K562 (cell line): Measurements from ENCODE around the gene JAK3. TPM values are rescaled to one million over a fixed set of nuclear protein-coding genes. Genes with fewer than 3 reads are reported as not detected.

Experiments
- CREM ChIP-seq: IDR thresholded peaks from 2 replicates; pipeline ENCODE4 v1.6.1; 2014; ENCODE audit warnings: antibody characterized with exemption, low read depth
- MAZ ChIP-seq, 2 experiments: fragments of 450-650 bp in 1 of 2; sonication (generic) in 1 of 2; formaldehyde crosslinking; IDR thresholded peaks in 1 of 2; conservative IDR thresholded peaks in 1 of 2; 2 replicates each; pipeline versions ENCODE4 v1.4.0 to v1.5.0; 2020; ENCODE audit warnings: mild to moderate bottlenecking in 1 of 2, missing genetic modification reagents in 1 of 2
- MCM5 ChIP-seq: fragments of 450-650 bp; IDR thresholded peaks from 2 replicates; pipeline ENCODE4 v1.6.1; 2016; ENCODE audit warnings: low read depth
- MYNN ChIP-seq, 2 experiments: sonication (generic); formaldehyde crosslinking in 1 of 2; IDR thresholded peaks; 2 replicates each; pipeline versions ENCODE4 v1.5.0 to v1.6.1; 2016 to 2020; ENCODE audit warnings: antibody characterized with exemption in 1 of 2, missing genetic modification reagents in 1 of 2
- NCOA2 ChIP-seq, 2 experiments: fragments of 450-650 bp; IDR thresholded peaks; 2 replicates each; pipeline ENCODE4 v1.6.1; 2018; ENCODE audit warnings: mild to moderate bottlenecking in 2 of 2, moderate library complexity in 1 of 2; ENCODE audit not compliant: partially characterized antibody in 2 of 2
- OTX1 ChIP-seq: fragments of 450-650 bp; formaldehyde crosslinking; IDR thresholded peaks from 2 replicates; pipeline ENCODE4 v1.4.0; 2022; ENCODE audit warnings: mild to moderate bottlenecking
- PCBP1 ChIP-seq: fragments of 200-400 bp; formaldehyde crosslinking; IDR thresholded peaks from 2 replicates; pipeline ENCODE4 v1.6.1; 2018; ENCODE audit warnings: mild to moderate bottlenecking, low read depth, low read length; ENCODE audit not compliant: poor library complexity, severe bottlenecking
- POLR2AphosphoS2 ChIP-seq: IDR thresholded peaks from 2 replicates; pipeline ENCODE4 v1.6.1; 2012; ENCODE audit warnings: low read length, improper control_type of control experiment
- POLR2B ChIP-seq: fragments of 450-650 bp; IDR thresholded peaks from 2 replicates; pipeline ENCODE4 v1.6.1; 2018; ENCODE audit warnings: low read depth; ENCODE audit not compliant: partially characterized antibody
- RBFOX2 ChIP-seq: fragments of 200-400 bp; formaldehyde crosslinking; IDR thresholded peaks from 2 replicates; pipeline ENCODE4 v1.6.1; 2017; ENCODE audit warnings: low read depth, mild to moderate bottlenecking, low read length, moderate library complexity
- RCOR1 ChIP-seq, 2 experiments: IDR thresholded peaks; 2 replicates each; pipeline ENCODE4 v1.6.1; 2012; ENCODE audit warnings: low read depth in 2 of 2, low read length in 2 of 2, borderline replicate concordance in 1 of 2, improper control_type of control experiment in 1 of 2
- SNAPC5 ChIP-seq: fragments of 250-450 bp; sonication (Bioruptor Pico); IDR thresholded peaks from 2 replicates; pipeline ENCODE4 v1.8.0; 2021; ENCODE audit warnings: moderate library complexity, mild to moderate bottlenecking, inconsistent platforms
- SRSF1 ChIP-seq: fragments of 200-400 bp; formaldehyde crosslinking; IDR thresholded peaks from 2 replicates; pipeline ENCODE4 v1.6.1; 2017; ENCODE audit warnings: mild to moderate bottlenecking, low read depth, low read length, moderate library complexity
- YY1 ChIP-seq, 3 experiments: IDR thresholded peaks; 2 replicates each; pipeline ENCODE4 v1.6.1; 2011; ENCODE audit warnings: low read length in 2 of 3, mild to moderate bottlenecking in 2 of 3, moderate library complexity in 2 of 3, borderline replicate concordance in 1 of 3, control low read depth in 1 of 3, low read depth in 1 of 3; ENCODE audit not compliant: insufficient read depth in 3 of 3, insufficient replicate concordance in 2 of 3, control insufficient read depth in 1 of 3, insufficient read length in 1 of 3; ENCODE audit errors: extremely low read depth in 1 of 3
- ZBTB7A ChIP-seq: IDR thresholded peaks from 2 replicates; pipeline ENCODE4 v1.6.1; 2011; ENCODE audit warnings: low read depth, mild to moderate bottlenecking, low read length, moderate library complexity, borderline replicate concordance; ENCODE audit not compliant: control insufficient read depth
- ZNF134 ChIP-seq: fragments of 250-450 bp; sonication (Bioruptor Pico); conservative IDR thresholded peaks from 2 replicates; pipeline ENCODE4 v1.4.0; 2020
- ZNF197 ChIP-seq: fragments of 200-800 bp; sonication (Bioruptor generic); IDR thresholded peaks from 2 replicates; pipeline ENCODE4 v1.6.1; 2016; ENCODE audit warnings: low read depth, missing genetic modification characterization, missing compliant biosample characterization
- ZNF717 ChIP-seq: fragments of 250-450 bp; sonication (Bioruptor Pico); IDR thresholded peaks from 2 replicates; pipeline ENCODE4 v1.5.0; 2021
- polyA plus RNA-seq, 8 experiments: library from polyadenylated mRNA; depleted of rRNA in 4 of 8; stranded (reverse) in 5 of 8; unstranded in 3 of 8; fragments of >200 nt; fragmentation: Nextera tagmentation in 2 of 8; fragmentation: Illumina TruSeq in 1 of 8; extraction: Ambion mirVana in 2 of 8; extraction: Trizol in 1 of 8; gene quantifications; 2 replicates each; pipeline versions ENCODE4 v1.2.1 to v1.2.3, GENCODE V29; 2011 to 2014; ENCODE audit warnings: inconsistent platforms in 1 of 8, missing spikeins in 1 of 8
- total RNA-seq, 7 experiments: library from RNA; depleted of rRNA in 6 of 7; stranded (reverse); fragments of >200 nt in 6 of 7; fragmentation: Illumina TruSeq in 2 of 7; extraction: Trizol in 2 of 7; gene quantifications; 2 replicates each; pipeline versions ENCODE4 v1.2.1 to v1.2.3, GENCODE V29; 2011 to 2021; ENCODE audit warnings: low replicate concordance in 1 of 7
- TF ChIP-seq, protein P1 (sequence below): fragments of 200-800 bp; sonication (Bioruptor generic); IDR thresholded peaks from 2 replicates; pipeline ENCODE4 v1.6.1; 2017; ENCODE audit warnings: missing genetic modification characterization, missing compliant biosample characterization
- TF ChIP-seq, protein P2 (sequence below), 2 experiments: IDR thresholded peaks; 2 replicates each; pipeline ENCODE4 v1.6.1; 2011; ENCODE audit warnings: borderline replicate concordance in 1 of 2, control low read depth in 1 of 2, low read depth in 1 of 2, low read length in 1 of 2, mild to moderate bottlenecking in 1 of 2, mixed read lengths in 1 of 2, moderate library complexity in 1 of 2; ENCODE audit not compliant: insufficient read depth in 1 of 2, insufficient read length in 1 of 2, poor library complexity in 1 of 2, severe bottlenecking in 1 of 2; ENCODE audit errors: extremely low read depth in 1 of 2
- TF ChIP-seq, protein P3 (sequence below): sonication (generic); formaldehyde crosslinking; IDR thresholded peaks from 2 replicates; pipeline ENCODE4 v1.8.1; 2023; ENCODE audit warnings: mild to moderate bottlenecking, missing genetic modification reagents

Gene JAK3
- total and polyA plus RNA-seq, 9 of the 15 experiments (the other 6 are each of a cell fraction or from before 2014, with no cell fraction given): 0.01 to 0.18 (median 0.07) TPM; not detected in 1

DNA sequence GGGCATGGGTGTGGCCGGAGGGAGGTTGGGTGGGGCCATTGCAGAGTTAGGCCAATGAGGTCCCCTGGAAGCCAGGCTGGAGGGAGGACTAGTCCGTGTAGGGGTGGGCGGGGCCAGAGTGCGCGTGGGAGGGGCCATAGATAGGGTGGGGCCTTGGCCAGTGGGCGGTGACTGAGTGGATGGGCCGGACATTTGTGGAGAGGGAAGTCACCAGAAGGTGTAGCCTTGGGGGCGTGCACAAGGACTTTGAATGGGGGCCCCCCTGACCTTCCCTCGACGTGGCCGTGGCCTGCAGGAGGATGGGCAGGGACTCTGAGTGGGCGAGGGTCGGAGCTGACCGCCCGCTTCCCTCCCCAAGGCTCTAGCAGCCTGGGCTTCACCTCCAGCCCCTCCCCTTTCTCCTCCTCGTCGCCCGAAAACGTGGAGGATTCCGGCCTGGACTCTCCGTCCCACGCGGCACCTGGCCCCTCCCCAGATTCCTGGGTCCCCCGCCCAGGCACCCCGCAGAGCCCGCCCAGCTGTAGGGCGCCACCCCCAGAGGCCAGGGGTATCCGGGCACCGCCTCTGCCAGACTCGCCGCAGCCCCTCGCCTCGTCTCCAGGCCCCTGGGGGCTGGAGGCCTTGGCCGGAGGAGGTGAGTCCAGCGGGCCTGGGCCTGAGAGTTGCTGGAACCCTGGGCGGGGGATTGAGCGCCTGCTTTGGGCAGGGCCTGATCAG lies 69.4 kb downstream of the JAK3 start (continued):
- TF ChIP-seq, protein P1, sequence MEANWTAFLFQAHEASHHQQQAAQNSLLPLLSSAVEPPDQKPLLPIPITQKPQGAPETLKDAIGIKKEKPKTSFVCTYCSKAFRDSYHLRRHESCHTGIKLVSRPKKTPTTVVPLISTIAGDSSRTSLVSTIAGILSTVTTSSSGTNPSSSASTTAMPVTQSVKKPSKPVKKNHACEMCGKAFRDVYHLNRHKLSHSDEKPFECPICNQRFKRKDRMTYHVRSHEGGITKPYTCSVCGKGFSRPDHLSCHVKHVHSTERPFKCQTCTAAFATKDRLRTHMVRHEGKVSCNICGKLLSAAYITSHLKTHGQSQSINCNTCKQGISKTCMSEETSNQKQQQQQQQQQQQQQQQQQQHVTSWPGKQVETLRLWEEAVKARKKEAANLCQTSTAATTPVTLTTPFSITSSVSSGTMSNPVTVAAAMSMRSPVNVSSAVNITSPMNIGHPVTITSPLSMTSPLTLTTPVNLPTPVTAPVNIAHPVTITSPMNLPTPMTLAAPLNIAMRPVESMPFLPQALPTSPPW: peak; percentile 26; the same call in 1 of the 2 replicates
- TF ChIP-seq RBFOX2 (peak; percentile 55; the same call in 1 of the 2 replicates), ZNF134 (CRISPR knock-in tag) (no peak), MAZ (CRISPR knock-in tag; conservative IDR thresholded peaks at IDR 0.05 in 1 of 2, IDR thresholded peaks at IDR 0.05 in 1 of 2) (peak in 1 of 2 experiments; percentile 31; a peak in 1 of 4 replicates), RCOR1 (IDR thresholded peaks at IDR 0.05; ENCODE audit: borderline replicate concordance in 1 of 2, low read depth in 2 of 2, low read length in 2 of 2) (0 out of 4 replicates have a peak, but pooled peaks of 1 of the 2 experiments have one; percentile 8), PCBP1 (peak; percentile 89), SRSF1 (no peak), SNAPC5 (no peak), OTX1 (CRISPR knock-in tag) (no peak), YY1 (IDR thresholded peaks at IDR 0.05; ENCODE audit: borderline replicate concordance in 1 of 3, control insufficient read depth in 1 of 3, extremely low read depth in 1 of 3, insufficient read depth in 3 of 3, insufficient read length in 1 of 3, insufficient replicate concordance in 2 of 3, low read depth in 1 of 3, low read length in 2 of 3) (peak in 1 of 3 experiments; percentile 4), ZBTB7A (peak; percentile 30; the same call in 1 of the 2 replicates), ZNF197 (CRISPR knock-in tag) (no peak), CREM (peak; percentile 20; the same call in 1 of the 2 replicates), MYNN (IDR thresholded peaks at IDR 0.05) (peak; percentile 28; the same call in 1 of the 2 replicates), MYNN (CRISPR knock-in tag; IDR thresholded peaks at IDR 0.05) (no peak), ZNF717 (CRISPR knock-in tag) (0 out of 2 replicates have a peak, but pooled peaks have one; percentile 41), POLR2B (peak; percentile 55), POLR2AphosphoS2 (peak; percentile 86; the same call in 1 of the 2 replicates), MCM5 (no peak), NCOA2 (IDR thresholded peaks at IDR 0.05; ENCODE audit: partially characterized antibody in 2 of 2) (no peak)
- TF ChIP-seq, protein P2, sequence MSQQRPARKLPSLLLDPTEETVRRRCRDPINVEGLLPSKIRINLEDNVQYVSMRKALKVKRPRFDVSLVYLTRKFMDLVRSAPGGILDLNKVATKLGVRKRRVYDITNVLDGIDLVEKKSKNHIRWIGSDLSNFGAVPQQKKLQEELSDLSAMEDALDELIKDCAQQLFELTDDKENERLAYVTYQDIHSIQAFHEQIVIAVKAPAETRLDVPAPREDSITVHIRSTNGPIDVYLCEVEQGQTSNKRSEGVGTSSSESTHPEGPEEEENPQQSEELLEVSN (IDR thresholded peaks at IDR 0.05; ENCODE audit: borderline replicate concordance in 1 of 2, extremely low read depth in 1 of 2, insufficient read depth in 1 of 2, insufficient read length in 1 of 2, low read depth in 1 of 2, low read length in 1 of 2, poor library complexity in 1 of 2, severe bottlenecking in 1 of 2): peak in 1 of 2 experiments; percentile 41
- TF ChIP-seq, protein P3, sequence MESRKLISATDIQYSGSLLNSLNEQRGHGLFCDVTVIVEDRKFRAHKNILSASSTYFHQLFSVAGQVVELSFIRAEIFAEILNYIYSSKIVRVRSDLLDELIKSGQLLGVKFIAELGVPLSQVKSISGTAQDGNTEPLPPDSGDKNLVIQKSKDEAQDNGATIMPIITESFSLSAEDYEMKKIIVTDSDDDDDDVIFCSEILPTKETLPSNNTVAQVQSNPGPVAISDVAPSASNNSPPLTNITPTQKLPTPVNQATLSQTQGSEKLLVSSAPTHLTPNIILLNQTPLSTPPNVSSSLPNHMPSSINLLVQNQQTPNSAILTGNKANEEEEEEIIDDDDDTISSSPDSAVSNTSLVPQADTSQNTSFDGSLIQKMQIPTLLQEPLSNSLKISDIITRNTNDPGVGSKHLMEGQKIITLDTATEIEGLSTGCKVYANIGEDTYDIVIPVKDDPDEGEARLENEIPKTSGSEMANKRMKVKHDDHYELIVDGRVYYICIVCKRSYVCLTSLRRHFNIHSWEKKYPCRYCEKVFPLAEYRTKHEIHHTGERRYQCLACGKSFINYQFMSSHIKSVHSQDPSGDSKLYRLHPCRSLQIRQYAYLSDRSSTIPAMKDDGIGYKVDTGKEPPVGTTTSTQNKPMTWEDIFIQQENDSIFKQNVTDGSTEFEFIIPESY (CRISPR knock-in tag): 0 out of 2 replicates have a peak, but pooled peaks have one; percentile 8
